HepG2 (cell line): ENCODE results near the gene PMS2. TPM values are rescaled to one million over a fixed set of nuclear protein-coding genes. Genes with fewer than 3 reads are reported as not detected.
A peak's percentile ranks its signal among the peaks of the same experiment; 100 is the strongest.

Experiments
- AKAP8 ChIP-seq: sonication (generic); formaldehyde crosslinking; IDR thresholded peaks from 2 replicates; pipeline ENCODE4 v1.5.1; 2020; ENCODE audit warnings: mild to moderate bottlenecking, missing genetic modification reagents
- ARNTL ChIP-seq: sonication (generic); formaldehyde crosslinking; IDR thresholded peaks from 2 replicates; pipeline ENCODE4 v1.4.0; 2020; ENCODE audit warnings: mild to moderate bottlenecking, missing genetic modification reagents
- ATRX ChIP-seq: sonication (generic); formaldehyde crosslinking; IDR thresholded peaks from 2 replicates; pipeline ENCODE4 v1.4.0; 2020; ENCODE audit warnings: missing genetic modification reagents, borderline replicate concordance
- CENPBD1 ChIP-seq: sonication (generic); formaldehyde crosslinking; IDR thresholded peaks from 2 replicates; pipeline ENCODE4 v1.8.0; 2022; ENCODE audit warnings: missing genetic modification reagents, low read depth, mild to moderate bottlenecking, borderline replicate concordance
- HIVEP1 ChIP-seq: sonication (generic); formaldehyde crosslinking; IDR thresholded peaks from 2 replicates; pipeline ENCODE4 v1.4.0; 2020; ENCODE audit warnings: mild to moderate bottlenecking, missing genetic modification reagents
- IRF2 ChIP-seq: IDR thresholded peaks from 2 replicates; pipeline ENCODE4 v1.6.1; 2018; ENCODE audit warnings: missing genetic modification reagents, missing compliant biosample characterization
- KMT2B ChIP-seq: IDR thresholded peaks from 2 replicates; pipeline ENCODE4 v1.6.1; 2016; ENCODE audit warnings: missing genetic modification reagents, missing compliant biosample characterization
- MED1 ChIP-seq: sonication (generic); formaldehyde crosslinking; IDR thresholded peaks from 2 replicates; pipeline ENCODE4 v1.4.0; 2020; ENCODE audit warnings: missing genetic modification reagents
- SMAD1 ChIP-seq: sonication (generic); formaldehyde crosslinking; IDR thresholded peaks from 2 replicates; pipeline ENCODE4 v1.4.0; 2020; ENCODE audit warnings: missing genetic modification reagents, low read depth, mild to moderate bottlenecking, borderline replicate concordance
- SNAPC5 ChIP-seq: sonication (generic); formaldehyde crosslinking; IDR thresholded peaks from 2 replicates; pipeline ENCODE4 v1.8.1; 2023; ENCODE audit warnings: mild to moderate bottlenecking, missing genetic modification reagents, borderline replicate concordance
- TBP ChIP-seq: sonication (generic); formaldehyde crosslinking; IDR thresholded peaks from 2 replicates; pipeline ENCODE4 v1.5.0; 2020; ENCODE audit warnings: missing genetic modification reagents
- XRCC5 ChIP-seq: fragments of 200-400 bp; formaldehyde crosslinking; optimal IDR thresholded peaks from 2 replicates; pipeline ENCODE3; 2017; ENCODE audit warnings: mild to moderate bottlenecking, low read length
- ZC3H4 ChIP-seq: sonication (generic); formaldehyde crosslinking; IDR thresholded peaks from 2 replicates; pipeline ENCODE4 v1.4.0; 2020; ENCODE audit warnings: missing genetic modification reagents, borderline replicate concordance
- ZFX ChIP-seq: sonication (generic); formaldehyde crosslinking; IDR thresholded peaks from 2 replicates; pipeline ENCODE4 v1.4.0; 2020; ENCODE audit warnings: mild to moderate bottlenecking, low read depth, missing genetic modification reagents, moderate library complexity
- ZNF280B ChIP-seq: sonication (generic); formaldehyde crosslinking; IDR thresholded peaks from 2 replicates; pipeline ENCODE4 v1.5.0; 2020; ENCODE audit warnings: missing genetic modification reagents, mild to moderate bottlenecking, borderline replicate concordance
- ZNF33A ChIP-seq: sonication (generic); formaldehyde crosslinking; IDR thresholded peaks from 2 replicates; pipeline ENCODE4 v1.5.1; 2020; ENCODE audit warnings: missing genetic modification reagents, mild to moderate bottlenecking, moderate library complexity, borderline replicate concordance
- ZNF597 ChIP-seq: sonication (generic); formaldehyde crosslinking; IDR thresholded peaks from 2 replicates; pipeline ENCODE4 v1.5.0; 2020; ENCODE audit warnings: missing genetic modification reagents
- ZNF660 ChIP-seq: sonication (generic); formaldehyde crosslinking; IDR thresholded peaks from 2 replicates; pipeline ENCODE4 v1.5.1; 2020; ENCODE audit warnings: mild to moderate bottlenecking, low read depth, missing genetic modification reagents, borderline replicate concordance
- ZNF7 ChIP-seq: IDR thresholded peaks from 2 replicates; pipeline ENCODE4 v1.6.1; 2016; ENCODE audit warnings: missing biosample characterization, missing genetic modification reagents
- ZNF780A ChIP-seq: sonication (generic); formaldehyde crosslinking; IDR thresholded peaks from 2 replicates; pipeline ENCODE4 v1.8.0; 2022; ENCODE audit warnings: mild to moderate bottlenecking, missing genetic modification reagents, moderate library complexity
- ZNF841 ChIP-seq: sonication (generic); formaldehyde crosslinking; IDR thresholded peaks from 2 replicates; pipeline ENCODE4 v1.8.1; 2023; ENCODE audit warnings: missing genetic modification reagents, borderline replicate concordance
- ZSCAN31 ChIP-seq: sonication (generic); formaldehyde crosslinking; IDR thresholded peaks from 2 replicates; pipeline ENCODE4 v1.5.0; 2020; ENCODE audit warnings: low read depth, mild to moderate bottlenecking, missing genetic modification reagents
- ZXDC ChIP-seq: sonication (generic); formaldehyde crosslinking; IDR thresholded peaks from 2 replicates; pipeline ENCODE4 v1.5.0; 2020; ENCODE audit warnings: mild to moderate bottlenecking, missing genetic modification reagents
- polyA plus RNA-seq, 8 experiments: library from polyadenylated mRNA; depleted of rRNA in 3 of 8; stranded (reverse) in 7 of 8; unstranded in 1 of 8; fragments of >200 nt; fragmentation: Illumina TruSeq in 4 of 8; extraction: Trizol in 4 of 8; gene quantifications; 2 replicates each; pipeline versions ENCODE4 v1.2.1 to v1.2.3, GENCODE V29; 2011 to 2016; ENCODE audit warnings: low read depth in 4 of 8, missing spikeins in 1 of 8, mixed read lengths in 1 of 8; ENCODE audit not compliant: insufficient read depth in 1 of 8
- total RNA-seq, 5 experiments: library from RNA; depleted of rRNA; stranded (reverse); fragments of >200 nt; fragmentation: Illumina TruSeq; extraction: Trizol; gene quantifications; 2 replicates each; pipeline ENCODE4 v1.2.3, GENCODE V29; 2016; ENCODE audit warnings: low read depth in 1 of 5

The PMS2 gene
- total and polyA plus RNA-seq, 2 of the 13 experiments (the other 11 are each of a cell fraction or from before 2014, with no cell fraction given) = 6.3 to 11.4 TPM

- peak; percentile 98 for TF ChIP-seq ZNF780A (CRISPR knock-in tag)
- no peak for TF ChIP-seq XRCC5
- TF ChIP-seq ZSCAN31 (CRISPR knock-in tag) = peak; percentile 100
- TF ChIP-seq ZC3H4 (CRISPR knock-in tag) = no peak; the same call in 1 of the 2 replicates
- peak; percentile 86 for TF ChIP-seq IRF2 (CRISPR knock-in tag)
- TF ChIP-seq KMT2B (CRISPR knock-in tag) = peak; percentile 96
- TF ChIP-seq ATRX (CRISPR knock-in tag) = 0 out of 2 replicates have a peak, but pooled peaks have one; percentile 78
- peak; percentile 99 for TF ChIP-seq ZFX (CRISPR knock-in tag)
- peak; percentile 100 for TF ChIP-seq ZNF280B
- TF ChIP-seq AKAP8 = peak; percentile 93
- peak; percentile 96; the same call in 1 of the 2 replicates for TF ChIP-seq CENPBD1 (CRISPR knock-in tag)
- no peak for TF ChIP-seq ZNF33A (CRISPR knock-in tag)
- peak; percentile 98; the same call in 1 of the 2 replicates for TF ChIP-seq SMAD1 (CRISPR knock-in tag)
- 0 out of 2 replicates have a peak, but pooled peaks have one; percentile 77 for TF ChIP-seq TBP (CRISPR knock-in tag)
- TF ChIP-seq ARNTL (CRISPR knock-in tag) = peak; percentile 98
- peak; percentile 64 for TF ChIP-seq ZNF7 (CRISPR knock-in tag)
- no peak for TF ChIP-seq ZNF597 (CRISPR knock-in tag)
- TF ChIP-seq MED1 = peak; percentile 89
- TF ChIP-seq HIVEP1 (CRISPR knock-in tag) = peak; percentile 93
- TF ChIP-seq ZXDC (CRISPR knock-in tag) = peak; percentile 98
- peak; percentile 96 for TF ChIP-seq ZNF841 (CRISPR knock-in tag)
- no peak for TF ChIP-seq ZNF660
- peak; percentile 95 for TF ChIP-seq SNAPC5
Measured at GRCh38 chr7:6008668-6009611, at the start of gene PMS2, which contains the start of gene AIMP2 (continued).
